Fibroblast of gingiva (primary cell): ENCODE results near the gene CFAP97.
"Not testable (repeated sequence)": the region's sequence is repeated elsewhere in the genome, so short reads cannot be mapped to it uniquely, and the experiment has no call there.

ENCODE experiments used
- DNase-seq: peaks from one replicate; pipeline ENCODE4 v3.0.0-alpha.2; 2011; ENCODE audit warnings: low read depth

Gene CFAP97

GRCh38 chr4:185203486-185204237 is at the start of gene CFAP97:
Gene CFAP97, minus strand, starts transcription at chr4:185204000. Its CDS starts 12,804 bp downstream, at chr4:185191196.
- peak; percentile 93 for DNase-seq

GRCh38 chr4:185249105-185249504 is 45.3 kb upstream of the CFAP97 start:
- no peak for DNase-seq

- DNase-seq, result no peak
These were observed 44.7 kb upstream of the CFAP97 start for GRCh38 chr4:185248393-185249039.

- DNase-seq, result no peak
These were observed 43.4 kb upstream of the CFAP97 start for GRCh38 chr4:185247151-185247550.

DNA sequence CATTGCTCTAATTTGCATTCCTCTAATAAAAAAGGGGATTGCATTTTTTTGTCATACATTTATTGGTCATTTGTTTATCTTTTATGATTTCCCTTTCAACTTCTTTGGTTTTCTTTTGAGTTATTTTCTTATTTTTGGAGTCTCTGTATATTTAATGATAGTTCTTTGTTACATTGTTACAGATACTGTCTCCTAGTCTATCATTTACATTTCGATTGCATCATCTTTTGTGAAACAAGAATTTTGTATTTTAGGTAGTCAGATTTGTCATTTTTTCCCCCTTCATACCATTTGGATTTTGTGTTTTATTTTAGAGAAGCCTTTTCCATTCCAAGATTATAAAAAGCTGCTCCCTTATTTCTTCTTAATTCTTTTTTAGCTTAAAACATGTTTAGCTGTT is 42.7 kb upstream of the CFAP97 start:
- no peak for DNase-seq

DNA sequence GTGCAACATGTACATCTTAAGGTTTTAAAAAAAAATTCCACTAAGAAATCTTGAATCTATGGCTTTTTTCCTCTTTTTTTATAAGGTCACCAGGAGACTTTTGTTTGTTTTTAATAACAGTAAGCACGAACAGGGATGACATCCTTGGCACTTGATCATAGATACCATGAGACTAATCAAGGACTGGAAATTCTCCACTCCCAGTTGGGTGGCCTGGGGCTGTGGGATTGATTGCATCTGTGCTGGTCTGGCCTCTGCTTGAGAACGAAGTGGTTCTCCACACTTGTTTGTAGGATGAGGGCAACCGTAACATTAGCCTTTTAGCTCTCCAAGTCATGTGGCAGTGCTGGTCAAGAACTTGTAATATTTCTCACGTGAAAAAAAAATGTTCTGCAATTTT is 41.0 kb upstream of the CFAP97 start:
- peak; percentile 60 for DNase-seq

DNA sequence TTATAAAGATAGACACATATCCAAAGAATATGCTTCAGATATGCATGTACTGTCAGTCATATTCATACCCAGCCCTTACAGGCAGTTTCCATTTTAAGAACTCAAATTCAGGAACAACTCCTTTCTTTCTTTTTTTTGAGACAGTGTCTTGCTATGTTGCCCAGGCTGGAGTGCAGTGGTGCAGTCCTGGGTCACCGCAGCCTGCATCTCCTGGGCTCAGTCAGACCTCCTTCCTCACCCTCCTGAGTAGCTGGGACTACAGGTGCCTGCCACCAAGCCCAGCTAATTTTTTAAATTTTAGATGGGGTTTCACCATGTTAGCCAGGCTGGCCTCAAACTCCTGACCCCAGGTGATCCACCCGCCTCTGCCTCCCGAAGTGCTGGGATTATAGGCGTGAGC is 40.1 kb upstream of the CFAP97 start:
- no peak for DNase-seq

DNA sequence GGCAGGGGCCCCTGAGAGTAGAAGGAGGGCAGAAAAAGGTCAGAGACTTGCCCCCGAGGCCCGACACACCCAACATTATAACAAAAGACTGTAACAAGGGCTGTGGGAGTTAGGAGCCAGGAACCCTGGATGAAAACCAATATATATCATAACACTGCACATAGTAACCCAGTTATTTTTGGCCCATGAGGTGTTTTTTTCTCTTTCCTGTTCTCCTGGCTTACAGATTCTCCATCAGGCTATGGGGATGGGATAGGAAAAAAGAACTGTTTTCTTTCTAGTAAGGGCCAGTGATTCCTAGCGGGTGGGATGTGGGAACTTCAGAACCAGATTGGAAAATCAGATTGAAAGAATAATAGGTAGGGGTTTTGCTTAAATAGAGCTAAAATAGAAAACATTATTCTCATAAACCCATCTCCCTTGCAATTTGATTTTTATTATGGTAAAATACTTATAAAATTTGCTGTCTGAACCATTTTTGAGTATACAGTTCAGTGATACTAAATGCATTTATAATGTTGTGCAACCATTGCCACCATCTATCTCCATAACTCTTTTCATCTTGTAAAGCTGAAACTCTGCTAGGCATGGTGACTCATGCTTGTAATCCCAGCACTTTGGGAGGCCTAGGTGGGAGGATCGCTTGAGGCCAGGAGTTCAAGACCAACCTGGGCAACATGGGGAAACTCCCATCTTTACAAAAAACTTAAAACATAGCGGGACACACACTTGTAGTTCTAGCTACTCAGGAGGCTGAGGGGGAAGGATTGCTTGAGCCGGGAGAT is 39.1 kb upstream of the CFAP97 start:
- no peak for DNase-seq

- DNase-seq, result not testable (repeated sequence)
These were observed 36.7 kb upstream of the CFAP97 start for GRCh38 chr4:185240486-185240885.

GRCh38 chr4:185238750-185239149 is 35.0 kb upstream of the CFAP97 start:
- DNase-seq, result no peak

DNA sequence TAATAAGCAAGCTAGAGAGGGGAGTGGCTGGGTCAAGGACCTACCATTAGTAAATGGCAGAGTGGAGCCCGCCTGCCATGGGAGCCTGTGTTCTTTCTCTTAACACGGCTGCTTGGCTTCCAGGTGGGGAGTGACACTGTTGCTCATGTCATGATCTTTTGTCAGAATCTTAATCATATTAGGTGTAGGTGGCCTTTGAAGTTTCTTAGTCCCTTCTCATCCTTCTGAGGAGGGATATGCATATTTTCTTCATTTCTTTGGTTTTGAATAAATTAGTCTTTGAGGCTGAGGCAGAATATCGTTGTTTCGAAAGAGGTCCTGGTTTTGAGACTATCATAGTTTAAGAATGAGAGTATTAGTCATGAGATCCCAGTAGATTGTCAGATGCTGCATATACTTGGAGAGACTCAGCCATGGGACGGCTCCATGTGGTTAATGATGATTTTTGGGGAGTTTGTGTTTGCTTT is 34.4 kb upstream of the CFAP97 start:
- DNase-seq, result peak; percentile 58

DNA sequence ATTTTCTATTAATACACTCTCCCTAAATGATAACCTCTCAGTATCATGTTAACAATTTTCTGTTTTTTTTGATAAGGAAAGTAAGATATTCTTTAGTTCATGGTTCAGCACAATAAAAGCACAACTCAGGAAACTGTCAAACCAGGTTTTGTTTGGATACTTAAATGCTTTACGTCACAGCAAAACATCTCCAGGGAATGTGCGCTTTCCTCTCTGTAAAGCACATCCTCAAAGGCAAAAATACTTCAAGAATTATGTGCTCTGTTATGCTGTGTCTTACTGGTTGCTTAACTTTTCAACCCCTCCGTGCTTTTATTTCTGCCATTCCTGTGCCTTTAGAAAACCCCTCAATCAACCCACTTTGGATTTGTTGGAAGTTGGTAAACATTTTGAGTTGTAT is 33.4 kb upstream of the CFAP97 start:
- DNase-seq, result no peak

DNA sequence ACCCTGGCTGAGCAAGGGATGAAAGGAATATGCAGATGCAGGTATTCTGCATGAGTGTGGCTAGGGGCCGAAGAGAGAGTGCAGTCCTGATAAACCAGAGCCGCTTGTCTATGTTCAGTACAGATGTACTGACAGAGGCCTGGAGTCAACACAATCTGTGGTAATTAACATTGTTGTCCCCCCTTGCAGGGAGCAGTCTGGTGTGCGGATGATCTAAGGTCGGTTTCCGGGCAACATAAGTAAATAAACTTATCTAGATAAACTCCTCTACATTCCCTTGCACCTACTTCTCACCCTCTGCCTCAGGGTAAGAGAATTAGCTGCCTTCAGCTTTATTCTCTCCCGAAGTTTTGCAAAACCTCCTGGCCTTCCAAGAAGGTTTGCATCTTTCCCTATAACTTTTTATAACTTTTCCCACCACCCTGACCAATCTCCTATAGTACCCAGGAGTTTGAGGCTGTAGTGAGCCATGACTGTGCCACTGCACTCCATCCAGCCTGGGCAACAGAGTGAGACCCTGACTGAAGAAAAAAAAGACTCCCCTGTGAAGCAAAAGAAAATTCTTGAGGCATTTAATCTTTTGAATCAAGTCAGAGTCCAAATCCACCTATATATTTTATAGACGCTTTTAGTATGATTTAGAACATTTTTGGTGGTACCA is 32.2 kb upstream of the CFAP97 start:
- no peak for DNase-seq

GRCh38 chr4:185235119-185235842 is 31.5 kb upstream of the CFAP97 start:
- no peak for DNase-seq

DNA sequence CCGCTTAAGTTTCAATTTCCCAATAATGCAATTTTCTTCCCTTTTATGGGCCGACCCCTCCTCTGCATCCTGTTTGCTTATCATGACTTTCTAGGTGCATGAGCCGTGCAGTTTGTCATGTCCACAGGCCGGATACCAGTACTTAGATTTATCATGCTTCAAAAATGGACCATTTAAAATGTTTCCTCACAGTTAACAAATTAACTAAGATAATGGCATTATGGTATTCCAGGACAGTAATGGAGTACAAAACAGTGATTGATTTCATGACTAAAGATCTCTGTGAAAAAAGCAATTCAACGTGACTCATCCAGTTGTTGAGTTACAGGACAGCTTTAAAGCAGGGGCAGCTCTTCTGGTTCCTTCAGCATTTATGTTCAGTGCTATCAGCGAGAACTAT is 28.6 kb upstream of the CFAP97 start:
- DNase-seq, result no peak

- DNase-seq, result no peak
These were observed 25.4 kb upstream of the CFAP97 start for GRCh38 chr4:185229021-185229818.

DNA sequence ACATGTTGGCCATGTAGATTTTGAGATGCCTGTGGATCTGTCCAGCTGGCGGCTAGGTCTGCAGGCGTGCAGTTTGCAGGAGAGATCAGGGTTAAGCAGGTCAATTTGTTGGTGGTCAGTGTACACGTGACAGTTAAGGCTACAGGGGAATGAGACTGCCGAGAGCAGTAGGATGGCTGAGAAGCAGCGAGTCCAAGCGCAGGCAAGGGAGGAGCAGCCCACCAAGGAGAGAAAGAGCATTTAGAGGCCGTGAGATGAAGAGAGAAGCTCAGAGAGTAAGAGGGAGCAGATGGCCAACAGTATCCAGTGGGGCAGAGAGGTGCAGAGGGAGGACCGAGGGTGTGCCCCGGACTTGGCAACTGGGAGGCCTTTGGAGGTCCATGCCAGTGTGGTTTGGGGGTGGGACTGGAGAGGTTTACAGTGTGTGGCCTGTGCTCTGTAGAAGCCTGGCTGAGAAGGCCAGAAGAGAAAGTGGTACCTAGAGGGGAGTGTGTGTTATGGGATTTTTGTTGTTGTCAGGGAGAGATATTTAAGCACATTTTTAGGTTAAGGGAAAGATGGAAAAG is 24.0 kb upstream of the CFAP97 start:
- DNase-seq, result no peak

GRCh38 chr4:185227131-185227551 is 23.3 kb upstream of the CFAP97 start:
- DNase-seq, result no peak

DNA sequence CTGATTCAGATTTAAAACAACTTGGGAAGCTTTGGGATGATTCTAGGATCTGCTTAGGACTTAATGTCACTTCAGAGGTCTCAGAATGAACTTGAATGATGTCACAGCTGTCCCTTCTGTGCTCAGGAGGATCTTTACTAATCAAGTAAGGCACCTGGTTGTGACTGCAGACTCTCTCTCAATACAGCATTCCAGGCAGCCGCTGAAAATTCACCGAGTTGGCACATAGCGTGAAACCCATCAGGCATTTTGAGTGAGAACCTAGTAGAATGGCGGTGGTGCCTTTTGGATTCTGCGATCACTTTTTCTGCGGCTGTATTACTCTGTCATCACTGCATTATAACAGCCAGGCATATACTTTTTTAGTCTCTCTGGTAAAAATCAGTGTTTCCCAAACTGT is 22.1 kb upstream of the CFAP97 start:
- DNase-seq, result no peak

DNA sequence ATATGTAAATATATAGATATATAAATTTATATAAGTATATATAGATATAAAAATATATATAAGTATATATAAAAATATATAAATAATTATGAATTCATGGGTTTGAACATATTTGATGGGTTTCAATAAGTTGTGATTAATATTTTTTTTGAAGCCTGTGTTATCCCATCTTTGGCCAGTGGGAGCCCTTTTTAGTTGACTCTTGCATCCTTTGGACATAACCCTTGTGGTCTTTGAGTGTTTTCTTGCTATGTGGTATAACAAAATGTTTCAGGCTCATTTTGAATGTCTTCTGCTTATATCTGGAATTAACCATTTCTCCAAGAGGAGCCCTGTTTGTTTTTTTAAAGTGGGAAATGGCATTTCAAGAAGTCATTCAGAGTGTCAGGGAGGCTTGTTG is 20.8 kb upstream of the CFAP97 start:
- DNase-seq, result no peak
